Measurements from ENCODE around the gene ZNF425. TPM values are rescaled to one million over a fixed set of nuclear protein-coding genes. Genes with fewer than 3 reads are reported as not detected.

Gene ZNF425
- total RNA-seq, 1 donor from 2014 or later: not detected

DNA sequence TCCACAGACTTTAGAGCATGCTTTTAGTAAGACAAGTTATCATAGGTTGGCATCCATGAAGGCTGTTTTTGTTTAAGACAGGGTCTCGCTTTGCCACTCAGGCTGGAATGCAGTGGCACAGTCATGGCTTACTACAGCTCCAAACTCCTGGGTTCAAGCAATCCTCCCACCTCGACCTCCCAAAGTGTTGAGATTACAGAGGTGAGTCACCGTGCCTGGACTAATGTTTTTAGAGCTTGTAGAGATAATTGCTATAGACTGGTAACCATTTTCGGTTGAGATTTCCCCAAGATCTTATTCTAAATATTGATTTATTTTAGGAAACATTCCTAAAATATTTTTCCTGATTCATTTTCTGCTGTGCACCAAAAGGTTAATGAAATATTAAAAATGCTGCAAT is 15.8 kb upstream of the ZNF425 start:
- Histone ChIP-seq H3K9me3 (no peaks in the 10 kb centered on the region), H3K27ac (no peak overlapping the region), H3K36me3 (no peaks in the 10 kb centered on the region), H3K4me1 (no peaks in the 10 kb centered on the region), H3K27me3 (no peaks in the 10 kb centered on the region), H3K4me3 (no peak overlapping the region)
- intact Hi-C loops (cut with DNase I): no loop called here
- DNase-seq (ENCODE audit: low spot score in 2 of 2): no peak
- TF ChIP-seq, protein P1, sequence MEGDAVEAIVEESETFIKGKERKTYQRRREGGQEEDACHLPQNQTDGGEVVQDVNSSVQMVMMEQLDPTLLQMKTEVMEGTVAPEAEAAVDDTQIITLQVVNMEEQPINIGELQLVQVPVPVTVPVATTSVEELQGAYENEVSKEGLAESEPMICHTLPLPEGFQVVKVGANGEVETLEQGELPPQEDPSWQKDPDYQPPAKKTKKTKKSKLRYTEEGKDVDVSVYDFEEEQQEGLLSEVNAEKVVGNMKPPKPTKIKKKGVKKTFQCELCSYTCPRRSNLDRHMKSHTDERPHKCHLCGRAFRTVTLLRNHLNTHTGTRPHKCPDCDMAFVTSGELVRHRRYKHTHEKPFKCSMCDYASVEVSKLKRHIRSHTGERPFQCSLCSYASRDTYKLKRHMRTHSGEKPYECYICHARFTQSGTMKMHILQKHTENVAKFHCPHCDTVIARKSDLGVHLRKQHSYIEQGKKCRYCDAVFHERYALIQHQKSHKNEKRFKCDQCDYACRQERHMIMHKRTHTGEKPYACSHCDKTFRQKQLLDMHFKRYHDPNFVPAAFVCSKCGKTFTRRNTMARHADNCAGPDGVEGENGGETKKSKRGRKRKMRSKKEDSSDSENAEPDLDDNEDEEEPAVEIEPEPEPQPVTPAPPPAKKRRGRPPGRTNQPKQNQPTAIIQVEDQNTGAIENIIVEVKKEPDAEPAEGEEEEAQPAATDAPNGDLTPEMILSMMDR (IDR thresholded peaks at IDR 0.05): no peak

DNA sequence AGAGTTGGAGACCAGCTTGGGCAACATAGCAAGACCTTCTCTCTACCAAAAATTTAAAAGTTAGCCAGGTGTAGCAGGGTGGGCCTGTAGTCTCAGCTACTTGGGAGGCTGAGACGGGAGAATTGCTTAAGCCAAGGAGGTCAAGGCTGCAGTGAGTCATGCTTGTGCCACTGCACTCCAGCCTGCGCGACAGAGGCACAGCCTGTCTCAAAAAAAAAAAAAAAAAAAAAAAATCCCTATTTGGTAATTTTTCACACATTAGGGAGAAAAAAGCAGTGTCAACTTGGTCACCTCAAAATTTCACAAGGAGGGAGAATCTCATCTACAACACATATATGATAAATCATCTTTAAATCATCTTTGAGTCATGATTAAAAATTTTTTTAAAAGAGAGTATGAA is 14.7 kb upstream of the ZNF425 start:
- no peaks in the 10 kb centered on the region for H3K4me1 ChIP-seq
- TF ChIP-seq, protein P1 (IDR thresholded peaks at IDR 0.05): no peak
- no peak for DNase-seq (ENCODE audit: low spot score in 2 of 2)
- intact Hi-C loops (cut with DNase I): no loop called here
- no peaks in the 10 kb centered on the region for H3K36me3 ChIP-seq
- no peaks in the 10 kb centered on the region for H3K27me3 ChIP-seq
- no peak overlapping the region for H3K27ac ChIP-seq
- H3K4me3 ChIP-seq: no peak overlapping the region
- no peaks in the 10 kb centered on the region for H3K9me3 ChIP-seq

DNA sequence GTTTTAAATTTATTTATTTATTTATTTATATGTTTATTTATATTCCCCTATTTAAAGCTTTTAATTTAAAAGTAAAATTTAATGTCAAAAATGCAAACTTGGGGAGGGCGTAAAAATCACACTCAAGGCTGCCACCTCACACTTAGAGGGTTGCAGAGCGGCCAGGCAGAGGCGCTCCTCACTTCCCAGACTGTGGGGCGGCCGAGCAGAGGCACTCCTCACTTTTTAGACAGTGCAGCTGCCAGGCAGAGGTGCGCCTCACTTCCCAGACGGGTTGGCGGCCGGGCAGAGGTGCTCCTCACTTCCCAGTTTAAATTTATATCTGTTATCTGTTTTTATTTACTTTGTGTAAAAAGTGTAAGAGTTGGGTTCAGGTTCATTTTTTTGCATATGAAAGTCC is 10.0 kb upstream of the ZNF425 start:
- TF ChIP-seq, protein P1 (IDR thresholded peaks at IDR 0.05): no peak
- Histone ChIP-seq H3K36me3 (peaks cover 0 to 3% of the 10 kb centered on the region in 2 donors), H3K4me1 (no peaks in the 10 kb centered on the region), H3K27me3 (no peaks in the 10 kb centered on the region), H3K27ac (no peak overlapping the region), H3K4me3 (no peak overlapping the region), H3K9me3 (no peaks in the 10 kb centered on the region)
- peak in 1 of 2 donors; percentile 18 for DNase-seq (ENCODE audit: low spot score in 2 of 2)
- intact Hi-C loops (cut with DNase I): no loop called here

DNA sequence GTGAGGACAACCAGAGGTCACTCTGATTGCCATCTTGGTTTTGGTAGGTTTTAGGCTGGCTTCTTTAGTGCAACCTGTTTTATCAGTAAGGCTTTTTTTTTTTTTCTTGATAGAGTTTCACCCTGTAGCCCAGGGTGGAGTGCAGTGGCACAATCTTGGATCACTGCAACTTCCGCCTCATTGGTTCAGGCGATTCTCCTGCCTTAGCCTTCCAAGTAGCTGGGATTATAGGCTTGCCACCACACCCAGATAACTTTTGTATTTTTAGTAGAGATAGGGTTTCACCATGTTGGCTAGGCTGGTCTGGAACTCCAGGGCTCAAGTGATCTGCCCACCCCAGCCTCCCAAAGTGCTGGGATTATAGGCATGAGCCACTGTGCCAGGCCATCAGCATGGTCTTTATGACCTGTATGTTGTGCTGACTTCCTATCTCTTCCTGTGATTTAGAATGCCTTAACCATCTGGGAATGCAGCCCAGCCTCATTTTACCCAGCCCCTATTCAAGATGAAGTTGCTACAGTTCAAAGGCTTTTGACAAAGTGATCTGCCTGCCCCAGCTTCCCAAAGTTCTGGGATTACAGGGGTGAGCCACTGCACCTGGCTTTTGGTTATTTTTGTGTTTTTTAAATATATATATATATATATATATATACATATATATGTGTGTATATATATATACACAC is 7.0 kb upstream of the ZNF425 start:
- Histone ChIP-seq H3K27ac (no peak overlapping the region), H3K27me3 (no peaks in the 10 kb centered on the region), H3K4me1 (no peaks in the 10 kb centered on the region), H3K36me3 (peaks cover 0 to 3% of the 10 kb centered on the region in 2 donors), H3K4me3 (no peak overlapping the region), H3K9me3 (no peaks in the 10 kb centered on the region)
- intact Hi-C loops (cut with DNase I): no loop called here
- DNase-seq (ENCODE audit: low spot score in 2 of 2): no peak
- TF ChIP-seq, protein P1 (IDR thresholded peaks at IDR 0.05): no peak

DNA sequence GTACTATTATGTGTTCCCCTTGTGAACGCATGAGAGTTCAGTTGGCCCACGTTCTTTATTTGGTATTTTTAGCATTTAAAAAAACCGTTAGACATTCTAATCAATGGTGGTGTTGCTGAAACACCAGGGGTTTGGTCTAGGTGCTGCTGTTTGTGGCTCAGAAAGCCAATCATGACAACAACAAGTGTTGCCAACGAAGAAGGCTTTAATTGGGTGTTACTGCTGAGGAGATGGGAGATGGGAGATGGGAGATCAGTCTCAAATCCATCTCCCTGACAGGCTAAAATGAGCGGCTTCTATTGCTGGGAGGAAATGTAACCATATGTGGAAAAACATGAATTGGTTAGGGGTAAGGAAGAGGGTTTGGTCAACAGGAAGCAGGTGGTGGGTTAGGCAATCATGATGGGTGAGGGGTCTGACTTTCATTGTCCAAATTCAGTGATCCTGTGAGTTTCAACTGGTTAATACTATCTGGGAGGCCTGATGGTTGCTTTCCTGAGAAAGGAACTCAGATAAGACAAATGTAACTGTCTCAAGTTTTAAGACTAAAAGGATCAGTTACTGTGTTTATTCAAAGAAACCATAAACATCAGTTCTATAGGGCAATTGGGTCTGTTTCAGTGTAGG is 4.6 kb upstream of the ZNF425 start:
- intact Hi-C loops (cut with DNase I): no loop called here
- TF ChIP-seq, protein P1 (IDR thresholded peaks at IDR 0.05): no peak
- H3K27me3 ChIP-seq: no peaks in the 10 kb centered on the region

More for the DNA sequence above, 4.6 kb upstream of the ZNF425 start:
- H3K27ac ChIP-seq: no peak overlapping the region
- H3K4me1 ChIP-seq: no peaks in the 10 kb centered on the region
- H3K36me3 ChIP-seq: peaks cover 0 to 3% of the 10 kb centered on the region in 2 donors
- no peaks in the 10 kb centered on the region for H3K9me3 ChIP-seq
- H3K4me3 ChIP-seq: no peak overlapping the region
- DNase-seq (ENCODE audit: low spot score in 2 of 2): no peak

Measured in ascending aorta (tissue), 2 donors.